ENCODE measurements around the gene PDE8B. TPM values are rescaled to one million over a fixed set of nuclear protein-coding genes. Genes with fewer than 3 reads are reported as not detected.

PDE8B gene
- polyA plus RNA-seq, 1 experiment, result 0.02 TPM

DNA sequence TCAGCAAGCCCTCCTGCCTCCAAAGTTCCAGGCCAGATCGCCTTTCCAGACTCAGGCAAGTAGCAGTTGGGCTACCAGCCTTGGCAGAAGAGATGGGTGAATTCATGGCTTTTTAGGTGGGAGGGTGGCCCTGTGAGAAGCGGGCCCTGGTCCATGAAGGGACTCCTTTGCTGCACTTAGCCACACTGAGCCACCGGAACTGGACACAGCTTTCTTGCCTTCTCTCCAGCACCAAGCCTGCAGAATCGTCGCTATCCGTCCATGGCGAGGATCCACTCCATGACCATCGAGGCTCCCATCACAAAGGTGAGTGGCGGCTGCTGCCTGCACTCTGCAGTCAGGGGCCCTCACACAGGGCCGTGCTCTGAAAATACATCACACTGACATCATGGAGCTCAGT lies 196.7 kb downstream of the PDE8B start:
- CTCF ChIA-PET, result interaction anchor here (1.0 kb wide), 1 partner anchor 263 kb away, joined by 3 read pairs; no protein-coding TSS in a partner anchor
- no peak for DNase-seq (ENCODE audit: low read depth, low spot score)

GRCh38 chr5:77409870-77410621 lies 199.6 kb downstream of the PDE8B start:
- POLR2A ChIA-PET, result no interaction called here
- Histone ChIP-seq H3K9me3 (ENCODE audit: control insufficient read depth, insufficient read depth, low read length) (no peaks in the 10 kb centered on the region), H3K27me3 (ENCODE audit: control insufficient read depth, insufficient read depth, low read length) (peaks cover 6% of the 10 kb centered on the region), H3K4me3 (ENCODE audit: low read depth, low read length) (no peak overlapping the region), H3K27ac (ENCODE audit: low read depth, low read length) (no peak overlapping the region)
- CTCF ChIA-PET, result interaction anchor here (1.5 kb wide), 1 partner anchor 266 kb away, joined by 4 read pairs; no protein-coding TSS in a partner anchor
- TF ChIP-seq, protein P1, sequence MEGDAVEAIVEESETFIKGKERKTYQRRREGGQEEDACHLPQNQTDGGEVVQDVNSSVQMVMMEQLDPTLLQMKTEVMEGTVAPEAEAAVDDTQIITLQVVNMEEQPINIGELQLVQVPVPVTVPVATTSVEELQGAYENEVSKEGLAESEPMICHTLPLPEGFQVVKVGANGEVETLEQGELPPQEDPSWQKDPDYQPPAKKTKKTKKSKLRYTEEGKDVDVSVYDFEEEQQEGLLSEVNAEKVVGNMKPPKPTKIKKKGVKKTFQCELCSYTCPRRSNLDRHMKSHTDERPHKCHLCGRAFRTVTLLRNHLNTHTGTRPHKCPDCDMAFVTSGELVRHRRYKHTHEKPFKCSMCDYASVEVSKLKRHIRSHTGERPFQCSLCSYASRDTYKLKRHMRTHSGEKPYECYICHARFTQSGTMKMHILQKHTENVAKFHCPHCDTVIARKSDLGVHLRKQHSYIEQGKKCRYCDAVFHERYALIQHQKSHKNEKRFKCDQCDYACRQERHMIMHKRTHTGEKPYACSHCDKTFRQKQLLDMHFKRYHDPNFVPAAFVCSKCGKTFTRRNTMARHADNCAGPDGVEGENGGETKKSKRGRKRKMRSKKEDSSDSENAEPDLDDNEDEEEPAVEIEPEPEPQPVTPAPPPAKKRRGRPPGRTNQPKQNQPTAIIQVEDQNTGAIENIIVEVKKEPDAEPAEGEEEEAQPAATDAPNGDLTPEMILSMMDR (IDR thresholded peaks at IDR 0.05; ENCODE audit: low read depth, low read length), result no peak
- DNase-seq (ENCODE audit: low read depth, low spot score), result no peak

More for the DNA sequence above, 196.7 kb downstream of the PDE8B start:
- Histone ChIP-seq H3K9me3 (ENCODE audit: control insufficient read depth, insufficient read depth, low read length) (no peaks in the 10 kb centered on the region), H3K27me3 (ENCODE audit: control insufficient read depth, insufficient read depth, low read length) (peaks cover 6% of the 10 kb centered on the region), H3K4me3 (ENCODE audit: low read depth, low read length) (no peak overlapping the region), H3K27ac (ENCODE audit: low read depth, low read length) (no peak overlapping the region)
- TF ChIP-seq, protein P1 (IDR thresholded peaks at IDR 0.05; ENCODE audit: low read depth, low read length), result no peak
- POLR2A ChIA-PET, result no interaction called here

DNA sequence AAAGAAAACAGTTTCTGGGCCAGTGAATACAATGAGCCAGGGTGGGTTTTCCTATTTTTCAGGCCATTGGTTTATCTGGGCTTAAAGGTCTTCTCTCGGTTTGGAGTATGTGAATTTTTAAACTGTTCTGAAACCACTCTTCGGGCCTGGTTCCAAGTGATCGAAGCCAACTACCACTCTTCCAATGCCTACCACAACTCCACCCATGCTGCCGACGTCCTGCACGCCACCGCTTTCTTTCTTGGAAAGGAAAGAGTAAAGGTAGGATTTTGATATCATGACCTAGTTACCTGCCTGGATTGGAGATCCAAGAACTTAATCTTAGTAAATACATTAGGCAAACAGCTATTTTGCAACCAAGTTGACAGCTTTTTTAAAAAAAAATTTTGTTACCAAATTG lies 202.6 kb downstream of the PDE8B start:
- H3K27ac ChIP-seq (ENCODE audit: low read depth, low read length), result no peak overlapping the region
- H3K4me3 ChIP-seq (ENCODE audit: low read depth, low read length), result no peak overlapping the region
- peaks cover 4% of the 10 kb centered on the region for H3K27me3 ChIP-seq (ENCODE audit: control insufficient read depth, insufficient read depth, low read length)
- POLR2A ChIA-PET, result no interaction called here
- no peaks in the 10 kb centered on the region for H3K9me3 ChIP-seq (ENCODE audit: control insufficient read depth, insufficient read depth, low read length)
- CTCF ChIA-PET, result no interaction called here
- no peak for DNase-seq (ENCODE audit: low read depth, low spot score)
- TF ChIP-seq, protein P1 (IDR thresholded peaks at IDR 0.05; ENCODE audit: low read depth, low read length), result no peak

DNA sequence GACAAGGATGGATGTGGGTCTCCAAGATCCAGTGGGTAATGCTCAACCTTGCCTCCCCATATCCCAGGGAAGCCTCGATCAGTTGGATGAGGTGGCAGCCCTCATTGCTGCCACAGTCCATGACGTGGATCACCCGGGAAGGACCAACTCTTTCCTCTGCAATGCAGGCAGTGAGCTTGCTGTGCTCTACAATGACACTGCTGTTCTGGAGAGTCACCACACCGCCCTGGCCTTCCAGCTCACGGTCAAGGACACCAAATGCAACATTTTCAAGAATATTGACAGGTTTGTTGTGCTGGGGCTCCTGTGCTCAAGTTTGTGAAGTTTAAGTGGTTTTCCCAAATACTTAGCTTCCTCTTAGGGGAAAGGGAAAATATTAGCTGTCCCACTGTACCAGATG lies 207.7 kb downstream of the PDE8B start:
- no peak overlapping the region for H3K4me3 ChIP-seq (ENCODE audit: low read depth, low read length)
- no peak for DNase-seq (ENCODE audit: low read depth, low spot score)
- ChIA-PET POLR2A (no interaction called here), CTCF (interaction anchor here (1.1 to 1.4 kb wide), 2 partner anchors 10 to 273 kb away, joined by 3 to 4 read pairs; no protein-coding TSS in a partner anchor)
- no peaks in the 10 kb centered on the region for H3K9me3 ChIP-seq (ENCODE audit: control insufficient read depth, insufficient read depth, low read length)
- H3K27me3 ChIP-seq (ENCODE audit: control insufficient read depth, insufficient read depth, low read length), result no peaks in the 10 kb centered on the region
- no peak overlapping the region for H3K27ac ChIP-seq (ENCODE audit: low read depth, low read length)
- TF ChIP-seq, protein P1 (IDR thresholded peaks at IDR 0.05; ENCODE audit: low read depth, low read length), result no peak
